ENCODE results near the gene DAZAP1.

DAZAP1 gene

GRCh38 chr19:1407528-1408299 is at the start of gene DAZAP1:
TSS of gene DAZAP1 (plus strand) at chr19:1407586. CDS start at chr19:1407774, 188 bp downstream.
- DNase-seq (ENCODE audit: low read depth), result no peak
- H3K4me3 ChIP-seq (ENCODE audit: low read depth, low read length), result peak within 1 kb of the TSS; percentile 81
- TF ChIP-seq, protein P1, sequence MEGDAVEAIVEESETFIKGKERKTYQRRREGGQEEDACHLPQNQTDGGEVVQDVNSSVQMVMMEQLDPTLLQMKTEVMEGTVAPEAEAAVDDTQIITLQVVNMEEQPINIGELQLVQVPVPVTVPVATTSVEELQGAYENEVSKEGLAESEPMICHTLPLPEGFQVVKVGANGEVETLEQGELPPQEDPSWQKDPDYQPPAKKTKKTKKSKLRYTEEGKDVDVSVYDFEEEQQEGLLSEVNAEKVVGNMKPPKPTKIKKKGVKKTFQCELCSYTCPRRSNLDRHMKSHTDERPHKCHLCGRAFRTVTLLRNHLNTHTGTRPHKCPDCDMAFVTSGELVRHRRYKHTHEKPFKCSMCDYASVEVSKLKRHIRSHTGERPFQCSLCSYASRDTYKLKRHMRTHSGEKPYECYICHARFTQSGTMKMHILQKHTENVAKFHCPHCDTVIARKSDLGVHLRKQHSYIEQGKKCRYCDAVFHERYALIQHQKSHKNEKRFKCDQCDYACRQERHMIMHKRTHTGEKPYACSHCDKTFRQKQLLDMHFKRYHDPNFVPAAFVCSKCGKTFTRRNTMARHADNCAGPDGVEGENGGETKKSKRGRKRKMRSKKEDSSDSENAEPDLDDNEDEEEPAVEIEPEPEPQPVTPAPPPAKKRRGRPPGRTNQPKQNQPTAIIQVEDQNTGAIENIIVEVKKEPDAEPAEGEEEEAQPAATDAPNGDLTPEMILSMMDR (IDR thresholded peaks at IDR 0.05; ENCODE audit: low read depth, low read length, missing control alignments), result no peak

GRCh38 chr19:1360126-1360817 is 47.1 kb upstream of the DAZAP1 start:
- TF ChIP-seq, protein P1 (IDR thresholded peaks at IDR 0.05; ENCODE audit: low read depth, low read length, missing control alignments), result no peak
- DNase-seq (ENCODE audit: low read depth), result no peak
- H3K4me3 ChIP-seq (ENCODE audit: low read depth, low read length), result no peak overlapping the region

DNA sequence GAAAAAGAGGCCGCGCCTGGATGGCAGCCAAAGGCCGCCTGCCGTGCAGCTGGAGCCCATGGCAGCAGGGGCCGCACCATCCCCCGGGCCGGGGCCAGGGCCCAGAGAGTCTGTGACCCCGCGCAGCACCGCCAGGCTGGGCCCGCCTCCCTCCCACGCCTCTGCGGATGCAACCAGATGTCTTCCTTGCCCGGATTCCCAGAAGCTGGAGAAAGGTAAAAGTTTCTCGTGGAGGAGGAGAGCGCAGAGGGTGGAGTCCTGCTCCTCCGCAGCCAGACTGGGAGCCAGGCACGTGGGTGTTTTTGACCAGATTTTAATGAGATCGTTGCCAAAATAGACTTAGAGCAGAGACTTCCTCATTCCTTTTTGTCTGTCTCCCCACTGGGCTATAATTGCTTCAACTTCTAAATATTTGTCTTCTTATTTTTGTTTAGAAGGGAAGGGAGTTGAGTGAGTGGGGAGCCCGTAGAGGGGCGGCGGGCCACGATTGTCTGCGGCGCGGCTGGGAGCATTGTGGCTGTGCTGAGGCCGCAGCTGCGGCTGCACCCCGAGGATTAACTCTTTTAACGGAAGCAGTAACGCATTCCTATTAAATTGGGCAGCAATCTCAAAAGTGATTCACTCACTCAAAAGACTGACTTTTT is 46.4 kb upstream of the DAZAP1 start:
- no peak for DNase-seq (ENCODE audit: low read depth)
- TF ChIP-seq, protein P1 (IDR thresholded peaks at IDR 0.05; ENCODE audit: low read depth, low read length, missing control alignments), result no peak
- H3K4me3 ChIP-seq (ENCODE audit: low read depth, low read length), result no peak overlapping the region

DNA sequence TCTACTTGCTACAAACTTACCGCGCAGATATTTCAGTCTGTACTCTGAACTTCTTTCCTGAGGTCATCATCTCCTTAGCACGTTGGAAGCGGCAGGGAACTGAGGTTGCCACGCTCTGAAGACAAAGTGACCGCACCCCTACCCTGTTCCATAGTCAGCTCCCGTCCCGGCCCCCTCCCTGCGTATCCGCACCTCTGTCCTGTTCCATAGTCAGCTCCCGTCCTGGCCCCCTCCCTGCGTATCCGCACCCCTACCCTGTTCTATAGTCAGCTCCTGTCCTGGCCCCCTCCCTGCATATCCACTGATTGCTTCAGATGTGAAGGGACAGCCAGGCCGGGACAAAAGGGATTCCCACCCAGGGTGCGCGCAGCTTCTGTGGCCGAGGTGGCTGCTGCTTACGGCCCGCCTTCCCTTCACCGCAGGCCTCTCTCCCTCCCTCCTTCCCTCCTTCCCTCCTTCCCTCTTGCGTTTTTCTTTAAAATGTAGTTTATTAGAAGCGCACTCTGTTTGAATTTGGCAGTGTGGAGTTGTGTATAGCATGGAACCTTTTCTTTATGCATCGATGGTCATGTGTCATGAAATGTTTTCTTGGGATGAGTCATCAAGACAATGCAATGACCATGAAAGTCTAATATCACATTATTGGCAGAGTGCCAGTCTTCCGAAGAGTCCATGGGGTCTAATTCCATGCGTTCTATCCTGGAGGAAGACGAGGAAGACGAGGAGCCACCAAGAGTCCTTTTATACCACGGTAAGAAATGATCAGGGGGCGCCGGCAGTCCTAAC is 45.6 kb upstream of the DAZAP1 start:
- TF ChIP-seq, protein P1 (IDR thresholded peaks at IDR 0.05; ENCODE audit: low read depth, low read length, missing control alignments), result no peak
- DNase-seq (ENCODE audit: low read depth), result no peak
- no peak overlapping the region for H3K4me3 ChIP-seq (ENCODE audit: low read depth, low read length)

DNA sequence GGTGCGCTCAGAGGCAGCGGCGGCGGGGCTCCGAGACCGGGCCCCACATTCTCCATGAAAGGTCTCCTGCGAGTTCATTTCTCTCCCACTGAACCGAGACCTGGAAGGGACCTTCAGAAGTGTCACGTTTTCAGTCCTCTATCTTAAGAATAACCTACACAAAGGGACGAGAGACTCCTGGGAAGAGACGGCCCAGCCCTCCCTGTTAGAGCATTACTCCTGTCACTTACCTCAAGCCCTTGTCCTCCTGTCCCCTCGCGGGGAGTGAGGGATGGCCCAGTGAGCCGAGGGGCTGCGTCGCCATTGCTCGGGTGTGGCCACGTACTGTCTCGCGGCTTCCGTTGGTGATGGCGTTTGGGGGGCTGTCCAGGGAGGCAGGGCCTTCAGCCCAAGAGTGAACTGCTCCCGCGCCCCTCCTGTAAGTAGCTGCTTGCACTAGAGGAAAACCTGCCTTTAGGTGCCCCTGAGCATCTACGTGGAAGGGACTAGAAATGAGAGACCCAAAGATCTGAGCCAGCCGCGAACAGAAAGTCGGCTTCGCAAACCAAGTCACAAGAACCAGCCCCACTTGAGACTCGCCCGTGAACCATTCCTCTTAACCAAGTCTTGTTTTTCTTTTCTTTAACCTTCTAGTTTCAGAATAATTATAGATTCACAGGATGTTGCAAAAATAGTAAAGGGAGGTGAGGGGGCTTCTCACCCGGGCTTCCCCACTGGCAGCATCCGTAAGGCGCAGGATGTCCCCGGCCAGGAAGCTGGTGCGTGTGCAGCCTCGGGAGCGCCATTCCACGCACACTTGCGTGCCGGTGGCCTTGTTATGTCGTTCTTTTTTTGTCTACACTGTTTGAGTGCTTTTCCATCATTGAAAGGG is 44.8 kb upstream of the DAZAP1 start:
- TF ChIP-seq, protein P1 (IDR thresholded peaks at IDR 0.05; ENCODE audit: low read depth, low read length, missing control alignments), result no peak
- DNase-seq (ENCODE audit: low read depth), result no peak
- no peak overlapping the region for H3K4me3 ChIP-seq (ENCODE audit: low read depth, low read length)

DNA sequence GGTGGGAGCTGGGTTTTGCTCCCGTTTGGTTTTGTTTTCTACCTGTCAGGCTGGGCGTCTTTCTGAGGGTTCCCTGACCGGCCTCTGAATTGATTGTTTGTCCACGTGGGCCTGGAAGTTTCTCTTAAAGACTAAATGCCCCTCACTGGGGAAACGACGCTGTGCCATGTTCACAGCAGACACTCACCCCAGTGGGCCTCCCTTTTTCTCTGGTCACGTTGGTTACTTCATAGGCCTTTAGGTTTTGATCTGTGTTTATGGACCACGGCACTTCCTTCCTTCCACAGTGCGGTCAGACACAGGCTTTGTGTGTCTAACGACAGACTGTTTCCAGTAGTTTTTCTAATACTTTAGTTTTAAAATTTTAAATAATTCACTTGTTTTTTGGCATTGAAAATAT is 43.8 kb upstream of the DAZAP1 start:
- H3K4me3 ChIP-seq (ENCODE audit: low read depth, low read length), result no peak overlapping the region
- no peak for DNase-seq (ENCODE audit: low read depth)

More for the DNA sequence above, 43.8 kb upstream of the DAZAP1 start:
- TF ChIP-seq, protein P1 (IDR thresholded peaks at IDR 0.05; ENCODE audit: low read depth, low read length, missing control alignments), result no peak
